GM19467 (cell line): ENCODE results near the gene SFTA2.
"Not testable (repeated sequence)": the region's sequence is repeated elsewhere in the genome, so short reads cannot be mapped to it uniquely, and the experiment has no call there.

Experiments
- ATAC-seq: cut with Tn5 transposase; IDR thresholded peaks from one replicate; pipeline ENCODE4 v1.9.1; 2021; ENCODE audit warnings: mild to moderate bottlenecking, moderate library complexity; ENCODE audit not compliant: unreplicated experiment

SFTA2 gene

GRCh38 chr6:30944051-30944450 is 12.1 kb upstream of the SFTA2 start:
- no peak for ATAC-seq

GRCh38 chr6:30942338-30943060 is 10.5 kb upstream of the SFTA2 start:
- ATAC-seq = no peak

GRCh38 chr6:30940361-30940986 is 8.5 kb upstream of the SFTA2 start, which contains the start of gene MUCL3:
Gene MUCL3 (plus strand): TSS chr6:30940973. CDS start chr6:30941000, 27 bp downstream.
- no peak for ATAC-seq

GRCh38 chr6:30939473-30939872 is 7.5 kb upstream of the SFTA2 start:
- no peak for ATAC-seq

GRCh38 chr6:30938730-30939129 is 6.8 kb upstream of the SFTA2 start:
- no peak for ATAC-seq

GRCh38 chr6:30937265-30937664 is 5.3 kb upstream of the SFTA2 start:
- no peak for ATAC-seq

GRCh38 chr6:30935018-30935417 is 3.0 kb upstream of the SFTA2 start:
- ATAC-seq = no peak

GRCh38 chr6:30932665-30933365 is 845 bp upstream of the SFTA2 start:
- ATAC-seq = no peak

- ATAC-seq = no peak
Measured at GRCh38 chr6:30931272-30931671, 698 bp downstream of the SFTA2 start.

GRCh38 chr6:30930506-30930905 is 1.5 kb downstream of the SFTA2 start:
- no peak for ATAC-seq

- ATAC-seq = no peak
Measured at GRCh38 chr6:30928677-30929076, 3.3 kb downstream of the SFTA2 start.

GRCh38 chr6:30927080-30927479 is 4.9 kb downstream of the SFTA2 start:
- ATAC-seq = not testable (repeated sequence)

- ATAC-seq = no peak
Measured at GRCh38 chr6:30926644-30927043, 5.3 kb downstream of the SFTA2 start.

GRCh38 chr6:30924040-30924627 is 7.8 kb downstream of the SFTA2 start:
- ATAC-seq = not testable (repeated sequence)

- no peak for ATAC-seq
Measured at GRCh38 chr6:30922447-30922852, 9.5 kb downstream of the SFTA2 start.

GRCh38 chr6:30918670-30919069 is 13.3 kb downstream of the SFTA2 start:
- ATAC-seq = no peak

- ATAC-seq = no peak
Measured at GRCh38 chr6:30917487-30917886, 14.5 kb downstream of the SFTA2 start.

- ATAC-seq = no peak
Measured at GRCh38 chr6:30917041-30917440, 14.9 kb downstream of the SFTA2 start.

GRCh38 chr6:30915591-30915946 is 16.4 kb downstream of the SFTA2 start:
- ATAC-seq = no peak

- ATAC-seq = no peak
Measured at GRCh38 chr6:30914854-30915590, 16.9 kb downstream of the SFTA2 start.
